ENCODE results near the gene STAT5B. TPM values are rescaled to one million over a fixed set of nuclear protein-coding genes. Genes with fewer than 3 reads are reported as not detected.

STAT5B gene
- polyA plus RNA-seq, 3 donors: 28.5 to 103 (median 47.9) TPM

GRCh38 chr17:42317266-42317845, 41.2 kb upstream of the STAT5B start:
- intact Hi-C loops (cut with micrococcal nuclease): no loop called here
- Mint-ChIP-seq H3K27me3 (ENCODE audit: low read depth in 3 of 3) (peaks cover 1 to 2% (median 1%) of the 10 kb centered on the region in 3 donors), H3K9me3 (no peaks in the 10 kb centered on the region), H3K4me1 (peaks cover 39% of the 10 kb centered on the region), H3K36me3 (peaks cover 63 to 93% of the 10 kb centered on the region in 2 donors), H3K4me3 (no peak overlapping the region), H3K27ac (peak overlapping the region in 2 of 7 donors; percentile 6 to 38)
- peaks cover 66 to 91% of the 10 kb centered on the region in 2 donors for H3K36me3 ChIP-seq (replicated peaks in 1 of 2; ENCODE audit: control insufficient read depth in 1 of 2, insufficient read depth in 2 of 2, low read length in 2 of 2)
- TF ChIP-seq CTCF (IDR thresholded peaks at IDR 0.05): no peak
- peaks cover 90% of the 10 kb centered on the region for H4K20me1 ChIP-seq (ENCODE audit: insufficient read depth, low read length)
- H3K27ac ChIP-seq (ENCODE audit: low read depth in 1 of 2, low read length in 2 of 2): no peak overlapping the region
- no peak overlapping the region for H3K9ac ChIP-seq (ENCODE audit: insufficient read depth, low read length, poor library complexity, severe bottlenecking)
- no peak overlapping the region for H3K4me3 ChIP-seq (replicated peaks in 1 of 3; ENCODE audit: low read depth in 2 of 3, low read length in 3 of 3)
- H3K4me2 ChIP-seq (replicated peaks; ENCODE audit: extremely low read depth, low read length, poor library complexity, severe bottlenecking): no peak overlapping the region
- no peak for DNase-seq
- no peaks in the 10 kb centered on the region for H3K9me3 ChIP-seq (replicated peaks in 1 of 2; ENCODE audit: control insufficient read depth in 1 of 2, insufficient read depth in 1 of 2, low read length in 2 of 2)
- 65% methylated on average over 5 of the region's 5 CpGs for WGBS (ENCODE audit: insufficient coverage)
- no peaks in the 10 kb centered on the region for H3K27me3 ChIP-seq (ENCODE audit: control insufficient read depth in 2 of 2, insufficient read depth in 2 of 2, low read length in 2 of 2)
- no peaks in the 10 kb centered on the region for H3K79me2 ChIP-seq (ENCODE audit: insufficient read depth, low read length)
- peaks cover 20 to 27% of the 10 kb centered on the region in 2 donors for H3K4me1 ChIP-seq (ENCODE audit: control insufficient read depth in 1 of 2, insufficient read depth in 2 of 2, low read length in 2 of 2)
- H2AFZ ChIP-seq (ENCODE audit: insufficient read depth, low read depth, low read length, poor library complexity, severe bottlenecking): no peak overlapping the region

GRCh38 chr17:42316755-42317154, 40.6 kb upstream of the STAT5B start:
- no peaks in the 10 kb centered on the region for H3K27me3 ChIP-seq (ENCODE audit: control insufficient read depth in 2 of 2, insufficient read depth in 2 of 2, low read length in 2 of 2)
- H3K9ac ChIP-seq (ENCODE audit: insufficient read depth, low read length, poor library complexity, severe bottlenecking): no peak overlapping the region
- H3K27ac ChIP-seq (ENCODE audit: low read depth in 1 of 2, low read length in 2 of 2): no peak overlapping the region
- peaks cover 45% of the 10 kb centered on the region for H3K4me1 Mint-ChIP-seq
- H3K4me1 ChIP-seq (ENCODE audit: control insufficient read depth in 1 of 2, insufficient read depth in 2 of 2, low read length in 2 of 2): peaks cover 26 to 33% of the 10 kb centered on the region in 2 donors
- DNase-seq: no peak
- H3K79me2 ChIP-seq (ENCODE audit: insufficient read depth, low read length): no peaks in the 10 kb centered on the region
- peak overlapping the region in 1 of 7 donors; percentile 10 for H3K27ac Mint-ChIP-seq
- H3K27me3 Mint-ChIP-seq (ENCODE audit: low read depth in 3 of 3): peaks cover under 1 to 1% (median 1%) of the 10 kb centered on the region in 3 donors
- no peak overlapping the region for H3K4me3 Mint-ChIP-seq
- H3K9me3 ChIP-seq (replicated peaks in 1 of 2; ENCODE audit: control insufficient read depth in 1 of 2, insufficient read depth in 1 of 2, low read length in 2 of 2): no peaks in the 10 kb centered on the region
- intact Hi-C loops (cut with micrococcal nuclease): no loop called here
- no peak overlapping the region for H2AFZ ChIP-seq (ENCODE audit: insufficient read depth, low read depth, low read length, poor library complexity, severe bottlenecking)
- no peaks in the 10 kb centered on the region for H3K9me3 Mint-ChIP-seq
- WGBS (ENCODE audit: insufficient coverage): no CpG with 5 or more reads among the region's 4 CpGs
- H3K36me3 Mint-ChIP-seq: peaks cover 57 to 87% of the 10 kb centered on the region in 2 donors
- no peak for TF ChIP-seq CTCF (IDR thresholded peaks at IDR 0.05)
- H3K4me2 ChIP-seq (replicated peaks; ENCODE audit: extremely low read depth, low read length, poor library complexity, severe bottlenecking): no peak overlapping the region
- peaks cover 90% of the 10 kb centered on the region for H4K20me1 ChIP-seq (ENCODE audit: insufficient read depth, low read length)
- H3K36me3 ChIP-seq (replicated peaks in 1 of 2; ENCODE audit: control insufficient read depth in 1 of 2, insufficient read depth in 2 of 2, low read length in 2 of 2): peaks cover 60 to 85% of the 10 kb centered on the region in 2 donors
- no peak overlapping the region for H3K4me3 ChIP-seq (replicated peaks in 1 of 3; ENCODE audit: low read depth in 2 of 3, low read length in 3 of 3)
